Liver (tissue), 9 donors: ENCODE measurements around the gene STAT5B. TPM values are rescaled to one million over a fixed set of nuclear protein-coding genes. Genes with fewer than 3 reads are reported as not detected.

ENCODE experiments used
- DNase-seq: peaks from one replicate; pipeline ENCODE4 v3.0.0-alpha.2; 2017; ENCODE audit warnings: low spot score
- H3K27ac ChIP-seq, 2 donors: one replicate each; pipeline ENCODE4 v1.7.0; 2013; ENCODE audit warnings: inconsistent platforms in 2 of 2, low read length in 2 of 2, control low read depth in 1 of 2, low read depth in 1 of 2, mild to moderate bottlenecking in 1 of 2
- H3K27me3 ChIP-seq, 4 donors: one replicate each; pipeline versions ENCODE4 v1.6.1 to v1.7.0; 2013; ENCODE audit warnings: low read length in 3 of 4, inconsistent platforms in 1 of 4, mild to moderate bottlenecking in 1 of 4, moderate library complexity in 1 of 4; ENCODE audit not compliant: control insufficient read depth in 4 of 4, insufficient read depth in 4 of 4
- H3K36me3 ChIP-seq, 4 donors: one replicate each; pipeline versions ENCODE4 v1.6.1 to v1.7.0; 2013; ENCODE audit warnings: low read length in 3 of 4, mild to moderate bottlenecking in 3 of 4, low read depth in 1 of 4, moderate library complexity in 1 of 4; ENCODE audit not compliant: control insufficient read depth in 4 of 4, insufficient read depth in 3 of 4
- H3K4me1 ChIP-seq, 4 donors: one replicate each; pipeline versions ENCODE4 v1.6.1 to v1.7.0; 2013; ENCODE audit warnings: low read length in 3 of 4, mild to moderate bottlenecking in 3 of 4, moderate library complexity in 1 of 4; ENCODE audit not compliant: control insufficient read depth in 4 of 4, insufficient read depth in 4 of 4
- H3K4me3 ChIP-seq, 3 donors: one replicate each; pipeline versions ENCODE4 v1.6.1 to v1.7.0; 2013; ENCODE audit warnings: low read length in 3 of 3, control low read depth in 1 of 3, low read depth in 1 of 3, mild to moderate bottlenecking in 1 of 3
- H3K9ac ChIP-seq, 2 donors: one replicate each; pipeline ENCODE4 v1.7.0; 2013; ENCODE audit warnings: low read length in 2 of 2, mild to moderate bottlenecking in 2 of 2, moderate library complexity in 2 of 2, control low read depth in 1 of 2, low read depth in 1 of 2
- H3K9me3 ChIP-seq, 4 donors: one replicate each; pipeline versions ENCODE4 v1.6.1 to v1.7.0; 2013; ENCODE audit warnings: low read length in 3 of 4; ENCODE audit not compliant: control insufficient read depth in 4 of 4
- EGR1 ChIP-seq, 2 donors: IDR thresholded peaks; 2 replicates each; pipeline ENCODE4 v1.6.1; 2016 to 2018; ENCODE audit warnings: antibody characterized with exemption in 2 of 2, low read depth in 2 of 2
- FOXA1 ChIP-seq: IDR thresholded peaks from 2 replicates; pipeline ENCODE4 v1.6.1; 2016; ENCODE audit warnings: antibody characterized with exemption
- FOXA2 ChIP-seq: IDR thresholded peaks from 2 replicates; pipeline ENCODE4 v1.6.1; 2016; ENCODE audit warnings: antibody characterized with exemption
- GABPA ChIP-seq, 2 donors: IDR thresholded peaks in 1 of 2; conservative IDR thresholded peaks in 1 of 2; 2 replicates each; pipeline ENCODE4 v1.6.1; 2016; ENCODE audit warnings: antibody characterized with exemption in 2 of 2, mild to moderate bottlenecking in 1 of 2, moderate library complexity in 1 of 2
- HNF4A ChIP-seq, 2 donors: conservative IDR thresholded peaks; 2 replicates each; pipeline ENCODE4 v1.6.1; 2016; ENCODE audit warnings: antibody characterized with exemption in 2 of 2, mild to moderate bottlenecking in 2 of 2
- HNF4G ChIP-seq: IDR thresholded peaks from 2 replicates; pipeline ENCODE4 v1.6.1; 2016; ENCODE audit warnings: antibody characterized with exemption
- JUND ChIP-seq, 2 donors: IDR thresholded peaks; 2 replicates each; pipeline ENCODE4 v1.6.1; 2016; ENCODE audit warnings: antibody characterized with exemption in 2 of 2
- MAX ChIP-seq: IDR thresholded peaks from 2 replicates; pipeline ENCODE4 v1.6.1; 2016; ENCODE audit warnings: antibody characterized with exemption
- NR2F2 ChIP-seq: IDR thresholded peaks from 2 replicates; pipeline ENCODE4 v1.6.1; 2016; ENCODE audit warnings: antibody characterized with exemption
- RAD21 ChIP-seq, 2 donors: IDR thresholded peaks; 2 replicates each; pipeline ENCODE4 v1.6.1; 2016; ENCODE audit warnings: antibody characterized with exemption in 2 of 2, mild to moderate bottlenecking in 2 of 2
- REST ChIP-seq: IDR thresholded peaks from 2 replicates; pipeline ENCODE4 v1.6.1; 2016; ENCODE audit warnings: antibody characterized with exemption, mild to moderate bottlenecking
- RXRA ChIP-seq, 2 donors: IDR thresholded peaks; 2 replicates each; pipeline ENCODE4 v1.6.1; 2017 to 2018; ENCODE audit warnings: antibody characterized with exemption in 2 of 2, mild to moderate bottlenecking in 1 of 2
- SP1 ChIP-seq: IDR thresholded peaks from 2 replicates; pipeline ENCODE4 v1.6.1; 2018; ENCODE audit warnings: antibody characterized with exemption, mild to moderate bottlenecking
- TAF1 ChIP-seq: conservative IDR thresholded peaks from 2 replicates; pipeline ENCODE4 v1.6.1; 2016; ENCODE audit warnings: antibody characterized with exemption, mild to moderate bottlenecking
- YY1 ChIP-seq: IDR thresholded peaks from 2 replicates; pipeline ENCODE4 v1.6.1; 2016; ENCODE audit warnings: antibody characterized with exemption, mild to moderate bottlenecking
- WGBS: extraction: QIAGEN DNeasy Blood & Tissue Kit; methylation state at CpG from one replicate; pipeline ENCODE4 v1.1.7; 2013; 5-methylcytosine and 5-hydroxymethylcytosine counted together
- polyA plus RNA-seq, 2 donors: library from polyadenylated mRNA; stranded (reverse) in 1 of 2; unstranded in 1 of 2; fragments of 200-250 nt in 1 of 2; fragments of >200 nt in 1 of 2; fragmentation: Nextera tagmentation in 1 of 2; extraction: Ambion mirVana in 1 of 2; gene quantifications; one replicate each; pipeline versions ENCODE4 v1.2.1 to v1.2.3, GENCODE V29; 2013 to 2015
- total RNA-seq, 2 donors: library from RNA; depleted of rRNA; stranded (reverse); fragments of >200 nt; gene quantifications; one replicate each; pipeline ENCODE4 v1.2.3, GENCODE V29; 2014
- TF ChIP-seq, protein P1 (sequence below): fragments of 150-350 bp; IDR thresholded peaks from 2 replicates; pipeline ENCODE4 v1.5.1; 2017; ENCODE audit warnings: improper control_type of control experiment, low read depth, low read length; ENCODE audit not compliant: missing input control
- TF ChIP-seq, protein P2 (sequence below): IDR thresholded peaks from 2 replicates; pipeline ENCODE4 v1.6.1; 2016; ENCODE audit warnings: antibody characterized with exemption
- TF ChIP-seq, protein P3 (sequence below): IDR thresholded peaks from 2 replicates; pipeline ENCODE4 v1.6.1; 2016; ENCODE audit warnings: antibody characterized with exemption
- donor health status: healthy.
- donor health status: healthy.
- donor health status: healthy.
- donor health status: healthy.
- donor health status: healthy.

The STAT5B gene
- total and polyA plus RNA-seq, 4 donors, result 6.7 to 33.9 (median 21.6) TPM

GRCh38 chr17:42291129-42291528 is 14.9 kb upstream of the STAT5B start:
- peaks cover 0 to 23% (median 7%) of the 10 kb centered on the region in 4 donors for H3K4me1 ChIP-seq
- no peak for TF ChIP-seq RAD21 (IDR thresholded peaks at IDR 0.05)
- no peak for TF ChIP-seq YY1
- TF ChIP-seq GABPA (IDR thresholded peaks at IDR 0.05 in 1 of 2, conservative IDR thresholded peaks at IDR 0.05 in 1 of 2), result no peak
- TF ChIP-seq EGR1 (IDR thresholded peaks at IDR 0.05; ENCODE audit: low read depth in 2 of 2), result no peak
- TF ChIP-seq FOXA1, result no peak
- TF ChIP-seq JUND (IDR thresholded peaks at IDR 0.05), result no peak
- no peak for TF ChIP-seq HNF4G
- TF ChIP-seq REST, result no peak
- no peak for TF ChIP-seq TAF1
- TF ChIP-seq FOXA2, result no peak
- TF ChIP-seq, protein P1, sequence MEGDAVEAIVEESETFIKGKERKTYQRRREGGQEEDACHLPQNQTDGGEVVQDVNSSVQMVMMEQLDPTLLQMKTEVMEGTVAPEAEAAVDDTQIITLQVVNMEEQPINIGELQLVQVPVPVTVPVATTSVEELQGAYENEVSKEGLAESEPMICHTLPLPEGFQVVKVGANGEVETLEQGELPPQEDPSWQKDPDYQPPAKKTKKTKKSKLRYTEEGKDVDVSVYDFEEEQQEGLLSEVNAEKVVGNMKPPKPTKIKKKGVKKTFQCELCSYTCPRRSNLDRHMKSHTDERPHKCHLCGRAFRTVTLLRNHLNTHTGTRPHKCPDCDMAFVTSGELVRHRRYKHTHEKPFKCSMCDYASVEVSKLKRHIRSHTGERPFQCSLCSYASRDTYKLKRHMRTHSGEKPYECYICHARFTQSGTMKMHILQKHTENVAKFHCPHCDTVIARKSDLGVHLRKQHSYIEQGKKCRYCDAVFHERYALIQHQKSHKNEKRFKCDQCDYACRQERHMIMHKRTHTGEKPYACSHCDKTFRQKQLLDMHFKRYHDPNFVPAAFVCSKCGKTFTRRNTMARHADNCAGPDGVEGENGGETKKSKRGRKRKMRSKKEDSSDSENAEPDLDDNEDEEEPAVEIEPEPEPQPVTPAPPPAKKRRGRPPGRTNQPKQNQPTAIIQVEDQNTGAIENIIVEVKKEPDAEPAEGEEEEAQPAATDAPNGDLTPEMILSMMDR, result no peak
- TF ChIP-seq RXRA (IDR thresholded peaks at IDR 0.05), result no peak
- no peak for TF ChIP-seq SP1
- whole genome bisulfite sequencing, result 97% methylated on average over 11 of the region's 11 CpGs
- H3K4me3 ChIP-seq, result no peak overlapping the region
- no peak overlapping the region for H3K9ac ChIP-seq
- H3K9me3 ChIP-seq, result no peaks in the 10 kb centered on the region
- DNase-seq, result no peak
- H3K36me3 ChIP-seq, result peaks cover 0 to 15% (median 4%) of the 10 kb centered on the region in 4 donors
- H3K27ac ChIP-seq, result no peak overlapping the region
- no peaks in the 10 kb centered on the region for H3K27me3 ChIP-seq

DNA sequence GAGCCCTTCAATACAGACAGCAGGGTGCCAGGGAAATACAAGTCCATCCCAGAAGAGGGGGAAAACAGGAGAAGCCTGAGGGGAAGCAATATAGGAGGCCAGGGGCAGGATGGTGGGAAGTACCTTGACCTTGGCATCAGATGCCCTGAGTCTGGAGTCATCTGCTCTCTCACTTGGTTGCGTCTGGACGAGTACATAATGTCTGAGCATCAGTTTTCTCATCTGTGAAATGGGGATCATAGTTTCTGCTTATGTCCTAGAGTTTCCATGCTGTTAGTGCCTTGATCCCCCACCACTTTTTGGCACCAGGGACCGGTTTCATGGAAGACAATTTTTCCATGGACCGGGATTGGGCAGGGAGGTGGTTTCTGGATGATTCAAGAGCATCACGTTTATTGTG is 14.4 kb upstream of the STAT5B start:
- no peak for DNase-seq
- no peaks in the 10 kb centered on the region for H3K27me3 ChIP-seq
- H3K36me3 ChIP-seq, result peaks cover 0 to 10% (median 1%) of the 10 kb centered on the region in 4 donors
- peaks cover 0 to 23% (median 7%) of the 10 kb centered on the region in 4 donors for H3K4me1 ChIP-seq
- no peak overlapping the region for H3K4me3 ChIP-seq
- no peaks in the 10 kb centered on the region for H3K9me3 ChIP-seq
- H3K27ac ChIP-seq, result no peak overlapping the region
- 91% methylated on average over 5 of the region's 5 CpGs for WGBS
- H3K9ac ChIP-seq, result no peak overlapping the region
- TF ChIP-seq RXRA (IDR thresholded peaks at IDR 0.05), result no peak
- TF ChIP-seq FOXA2, result no peak
- no peak for TF ChIP-seq NR2F2
- TF ChIP-seq YY1, result no peak
- TF ChIP-seq REST, result no peak
- TF ChIP-seq HNF4G, result no peak
- no peak for TF ChIP-seq JUND (IDR thresholded peaks at IDR 0.05)
- no peak for TF ChIP-seq HNF4A (conservative IDR thresholded peaks at IDR 0.05)
- TF ChIP-seq EGR1 (IDR thresholded peaks at IDR 0.05; ENCODE audit: low read depth in 2 of 2), result no peak
- TF ChIP-seq, protein P2, sequence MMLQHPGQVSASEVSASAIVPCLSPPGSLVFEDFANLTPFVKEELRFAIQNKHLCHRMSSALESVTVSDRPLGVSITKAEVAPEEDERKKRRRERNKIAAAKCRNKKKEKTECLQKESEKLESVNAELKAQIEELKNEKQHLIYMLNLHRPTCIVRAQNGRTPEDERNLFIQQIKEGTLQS, result no peak
- TF ChIP-seq, protein P3, sequence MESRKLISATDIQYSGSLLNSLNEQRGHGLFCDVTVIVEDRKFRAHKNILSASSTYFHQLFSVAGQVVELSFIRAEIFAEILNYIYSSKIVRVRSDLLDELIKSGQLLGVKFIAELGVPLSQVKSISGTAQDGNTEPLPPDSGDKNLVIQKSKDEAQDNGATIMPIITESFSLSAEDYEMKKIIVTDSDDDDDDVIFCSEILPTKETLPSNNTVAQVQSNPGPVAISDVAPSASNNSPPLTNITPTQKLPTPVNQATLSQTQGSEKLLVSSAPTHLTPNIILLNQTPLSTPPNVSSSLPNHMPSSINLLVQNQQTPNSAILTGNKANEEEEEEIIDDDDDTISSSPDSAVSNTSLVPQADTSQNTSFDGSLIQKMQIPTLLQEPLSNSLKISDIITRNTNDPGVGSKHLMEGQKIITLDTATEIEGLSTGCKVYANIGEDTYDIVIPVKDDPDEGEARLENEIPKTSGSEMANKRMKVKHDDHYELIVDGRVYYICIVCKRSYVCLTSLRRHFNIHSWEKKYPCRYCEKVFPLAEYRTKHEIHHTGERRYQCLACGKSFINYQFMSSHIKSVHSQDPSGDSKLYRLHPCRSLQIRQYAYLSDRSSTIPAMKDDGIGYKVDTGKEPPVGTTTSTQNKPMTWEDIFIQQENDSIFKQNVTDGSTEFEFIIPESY, result no peak
- TF ChIP-seq, protein P1, result no peak
- TF ChIP-seq MAX, result no peak
- no peak for TF ChIP-seq RAD21 (IDR thresholded peaks at IDR 0.05)
- TF ChIP-seq GABPA (IDR thresholded peaks at IDR 0.05 in 1 of 2, conservative IDR thresholded peaks at IDR 0.05 in 1 of 2), result no peak
- TF ChIP-seq SP1, result no peak
- TF ChIP-seq FOXA1, result no peak
